PC-3 (cell line): Measurements from ENCODE around the gene PPP1R13B. TPM values are rescaled to one million over a fixed set of nuclear protein-coding genes. Genes with fewer than 3 reads are reported as not detected.

Experiments
- ATAC-seq: fragments of 200-7000 bp; cut with Tn5 transposase; 2 replicates; pipeline ENCODE4 v1.9.1; 2020; ENCODE audit warnings: mild to moderate bottlenecking, moderate library complexity
- BruUV-seq: library from RNA; stranded (reverse); fragments of 400-500 nt; replicated peaks from 2 replicates; lab custom pipeline; 2021; lab: Mats Ljungman, UMichigan
- CTCF ChIA-PET: fragments of 300-600 bp; sonication (Branson Sonifier 250); formaldehyde crosslinking; loops from one replicate; lab custom pipeline; 2022; ENCODE audit warnings: antibody characterized with exemption; lab: Charles Lee
- POLR2A ChIA-PET: fragments of 300-600 bp; sonication (Branson Sonifier 250); formaldehyde crosslinking; loops from one replicate; lab custom pipeline; 2022; ENCODE audit warnings: antibody characterized with exemption; ENCODE audit not compliant: unreplicated experiment; lab: Charles Lee
- DNase-seq: peaks from one replicate; pipeline ENCODE4 v3.0.0-alpha.2; 2015
- H2AFZ ChIP-seq: fragments of 300-600 bp; sonication (generic); 2 replicates; pipeline ENCODE4 v1.6.0; 2016; ENCODE audit warnings: antibody characterized with exemption, low read length
- H3F3A ChIP-seq: fragments of 300-600 bp; sonication (generic); one replicate; pipeline ENCODE4 v1.6.0; 2017; ENCODE audit warnings: antibody characterized with exemption, low read length, control low read depth, mild to moderate bottlenecking; ENCODE audit not compliant: unreplicated experiment
- H3K27ac ChIP-seq: fragments of 300-600 bp; sonication (generic); 2 replicates; pipeline ENCODE4 v1.5.1; 2016; ENCODE audit warnings: mild to moderate bottlenecking, low read length
- H3K27me3 ChIP-seq: fragments of 300-600 bp; sonication (generic); 2 replicates; pipeline ENCODE4 v1.6.1; 2016; ENCODE audit warnings: low read length, mixed read lengths
- H3K36me3 ChIP-seq: fragments of 300-600 bp; sonication (generic); 2 replicates; pipeline ENCODE4 v1.6.1; 2016; ENCODE audit warnings: low read depth, mixed run types, low read length, mixed read lengths
- H3K4me1 ChIP-seq: fragments of 300-600 bp; sonication (generic); 2 replicates; pipeline ENCODE4 v1.5.1; 2016; ENCODE audit warnings: low read length; ENCODE audit not compliant: insufficient read depth
- H3K4me2 ChIP-seq: fragments of 300-600 bp; sonication (generic); 2 replicates; pipeline ENCODE4 v1.6.0; 2016; ENCODE audit warnings: low read length
- H3K4me3 ChIP-seq: fragments of 300-600 bp; sonication (generic); 2 replicates; pipeline ENCODE4 v1.5.1; 2016; ENCODE audit warnings: mild to moderate bottlenecking, low read length, mixed read lengths
- H3K79me2 ChIP-seq: fragments of 300-600 bp; sonication (generic); 2 replicates; pipeline ENCODE4 v1.6.1; 2017; ENCODE audit warnings: low read length, mixed read lengths
- H3K9ac ChIP-seq: fragments of 300-600 bp; sonication (generic); 2 replicates; pipeline ENCODE4 v1.6.0; 2016; ENCODE audit warnings: mild to moderate bottlenecking, low read length
- H3K9me2 ChIP-seq: fragments of 300-600 bp; sonication (generic); replicated peaks from 2 replicates; pipeline ENCODE4 v1.6.1; 2016; ENCODE audit warnings: mixed run types, low read length, mixed read lengths
- H3K9me3 ChIP-seq: fragments of 300-600 bp; sonication (generic); 2 replicates; pipeline ENCODE4 v1.6.1; 2016; ENCODE audit warnings: low read length, mixed read lengths
- H4K20me1 ChIP-seq: fragments of 300-600 bp; sonication (generic); 2 replicates; pipeline ENCODE4 v1.6.1; 2016; ENCODE audit warnings: low read length, mixed read lengths
- EZH2 ChIP-seq: fragments of 300-600 bp; sonication (generic); IDR thresholded peaks from one replicate; pipeline ENCODE4 v1.6.1; 2017; ENCODE audit warnings: antibody characterized with exemption, mild to moderate bottlenecking, low read length; ENCODE audit not compliant: unreplicated experiment
- EZH2phosphoT487 ChIP-seq: fragments of 300-600 bp; sonication (generic); IDR thresholded peaks from 2 replicates; pipeline ENCODE4 v1.6.1; 2018; ENCODE audit warnings: mild to moderate bottlenecking, antibody characterized with exemption, low read length, borderline replicate concordance
- intact Hi-C: fragments of 100-400 bp; cut with micrococcal nuclease; formaldehyde crosslinking; loops from 2 replicates; pipeline ENCODE4 v1.9.0; 2023
- total RNA-seq: library from RNA; depleted of rRNA; stranded (reverse); fragments of >200 nt; gene quantifications from 2 replicates; pipeline ENCODE4 v1.2.3, GENCODE V29; 2014
- TF ChIP-seq, protein P1 (sequence below): fragments of 300-600 bp; sonication (generic); conservative IDR thresholded peaks from 2 replicates; pipeline ENCODE4 v1.5.1; 2017; ENCODE audit warnings: antibody characterized with exemption, low read depth, mild to moderate bottlenecking, low read length

Gene PPP1R13B
- total RNA-seq, 1 experiment from 2014 or later = 13.0 TPM

DNA sequence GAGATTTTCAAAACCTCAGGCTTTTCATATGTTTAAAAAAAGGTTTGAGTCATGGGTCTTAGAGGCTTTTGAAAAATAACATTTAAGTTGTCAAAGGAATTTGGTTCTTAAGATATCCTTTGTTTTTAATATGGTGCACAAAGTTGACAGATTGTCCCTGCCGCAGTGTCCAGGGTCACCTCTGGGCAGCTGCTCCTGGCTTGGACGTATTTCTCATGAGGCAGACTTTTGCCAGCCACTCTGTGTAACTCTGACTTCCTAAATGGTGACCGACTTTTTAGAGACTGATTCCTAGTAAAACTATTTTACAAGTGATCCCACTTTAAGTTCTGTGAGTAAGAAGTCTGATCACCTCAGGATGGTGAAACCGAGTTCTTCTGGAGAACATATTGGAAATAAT is 159.7 kb downstream of the PPP1R13B start:
- Histone ChIP-seq H4K20me1 (0 out of 2 replicates have a peak, but pooled peaks cover 4% of the 10 kb centered on the region), H3K9ac (no peak overlapping the region), H3K4me3 (no peak overlapping the region), H3K27ac (no peak overlapping the region), H2AFZ (no peak overlapping the region), H3K9me2 (no peaks in the 10 kb centered on the region), H3K9me3 (no peaks in the 10 kb centered on the region), H3F3A (peaks cover 4% of the 10 kb centered on the region), H3K4me2 (no peak overlapping the region), H3K36me3 (peaks cover 47% of the 10 kb centered on the region), H3K79me2 (no peaks in the 10 kb centered on the region; the same call in 1 of the 2 replicates), H3K27me3 (no peaks in the 10 kb centered on the region), H3K4me1 (peaks cover 9% of the 10 kb centered on the region)
- intact Hi-C loops = no loop called here
- POLR2A ChIA-PET = interaction anchor here (0.6 kb wide), 1 partner anchor 9 kb away, joined by 5 read pairs; no protein-coding TSS in a partner anchor
- DNase-seq (no peak), ATAC-seq (no peak)
- BruUV-seq = no TSS peak
- CTCF ChIA-PET = no interaction called here
- no peak for TF ChIP-seq EZH2phosphoT487
- TF ChIP-seq EZH2 = no peak
- TF ChIP-seq, protein P1, sequence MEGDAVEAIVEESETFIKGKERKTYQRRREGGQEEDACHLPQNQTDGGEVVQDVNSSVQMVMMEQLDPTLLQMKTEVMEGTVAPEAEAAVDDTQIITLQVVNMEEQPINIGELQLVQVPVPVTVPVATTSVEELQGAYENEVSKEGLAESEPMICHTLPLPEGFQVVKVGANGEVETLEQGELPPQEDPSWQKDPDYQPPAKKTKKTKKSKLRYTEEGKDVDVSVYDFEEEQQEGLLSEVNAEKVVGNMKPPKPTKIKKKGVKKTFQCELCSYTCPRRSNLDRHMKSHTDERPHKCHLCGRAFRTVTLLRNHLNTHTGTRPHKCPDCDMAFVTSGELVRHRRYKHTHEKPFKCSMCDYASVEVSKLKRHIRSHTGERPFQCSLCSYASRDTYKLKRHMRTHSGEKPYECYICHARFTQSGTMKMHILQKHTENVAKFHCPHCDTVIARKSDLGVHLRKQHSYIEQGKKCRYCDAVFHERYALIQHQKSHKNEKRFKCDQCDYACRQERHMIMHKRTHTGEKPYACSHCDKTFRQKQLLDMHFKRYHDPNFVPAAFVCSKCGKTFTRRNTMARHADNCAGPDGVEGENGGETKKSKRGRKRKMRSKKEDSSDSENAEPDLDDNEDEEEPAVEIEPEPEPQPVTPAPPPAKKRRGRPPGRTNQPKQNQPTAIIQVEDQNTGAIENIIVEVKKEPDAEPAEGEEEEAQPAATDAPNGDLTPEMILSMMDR = no peak

DNA sequence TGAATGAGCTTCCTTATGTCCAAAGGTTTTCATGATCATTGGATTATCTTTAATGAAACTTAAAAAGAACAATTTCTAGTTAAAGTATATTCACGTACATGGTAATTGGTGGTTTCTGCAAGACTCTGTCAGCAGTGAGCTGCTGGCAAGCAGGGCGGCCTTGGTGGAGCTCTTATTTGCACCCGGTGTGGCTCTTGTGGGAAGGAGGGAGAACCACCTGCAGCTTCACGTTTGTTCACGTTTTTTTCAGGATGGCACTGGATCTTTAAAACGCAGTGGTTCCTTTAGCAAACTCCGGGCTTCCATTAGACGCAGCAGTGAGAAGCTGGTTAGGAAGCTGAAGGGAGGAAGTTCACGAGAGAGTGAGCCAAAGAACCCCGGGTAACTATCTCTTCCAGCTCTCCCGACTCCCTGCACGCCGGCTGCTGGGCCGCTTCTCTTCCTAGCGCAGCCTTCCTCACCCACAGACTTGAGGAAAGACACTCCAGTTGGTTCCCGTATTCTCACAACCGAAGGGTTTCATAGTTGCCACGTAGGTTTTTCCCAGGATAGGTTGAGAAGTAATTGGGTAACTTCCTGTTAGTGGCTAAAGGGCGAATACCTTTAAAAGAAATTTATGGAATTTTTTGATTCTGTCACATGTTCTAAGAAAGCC is 160.4 kb downstream of the PPP1R13B start:
- H3K4me3 ChIP-seq = no peak overlapping the region
- CTCF ChIA-PET = interaction anchor here (0.6 kb wide), 1 partner anchor 700 kb away, joined by 3 read pairs; no protein-coding TSS in a partner anchor
- ATAC-seq (no peak), DNase-seq (no peak)
- BruUV-seq = no TSS peak
- no peak overlapping the region for H3K9ac ChIP-seq
- no peaks in the 10 kb centered on the region for H3K27me3 ChIP-seq
- H3K27ac ChIP-seq = no peak overlapping the region
- TF ChIP-seq EZH2phosphoT487 (no peak), EZH2 (no peak)
- TF ChIP-seq, protein P1 = no peak
- POLR2A ChIA-PET = interaction anchor here (0.6 kb wide), 1 partner anchor 9 kb away, joined by 5 read pairs; no protein-coding TSS in a partner anchor
- H3K4me2 ChIP-seq = no peak overlapping the region
- intact Hi-C loops = no loop called here
- no peak overlapping the region for H2AFZ ChIP-seq
- 0 out of 2 replicates have a peak, but pooled peaks cover 4% of the 10 kb centered on the region for H4K20me1 ChIP-seq
- peaks cover 4% of the 10 kb centered on the region for H3F3A ChIP-seq
- H3K36me3 ChIP-seq = peaks cover 45% of the 10 kb centered on the region
- no peaks in the 10 kb centered on the region; the same call in 1 of the 2 replicates for H3K79me2 ChIP-seq
- no peaks in the 10 kb centered on the region for H3K9me3 ChIP-seq
- no peaks in the 10 kb centered on the region for H3K9me2 ChIP-seq
- H3K4me1 ChIP-seq = 0 out of 2 replicates have a peak, but pooled peaks cover 2% of the 10 kb centered on the region
